H1 (cell line): ENCODE data around the gene MRPS25. TPM values are rescaled to one million over a fixed set of nuclear protein-coding genes. Genes with fewer than 3 reads are reported as not detected.

Experiments
- CTCF ChIA-PET: fragments of 300-600 bp; sonication (Branson Sonifier 250); formaldehyde crosslinking; loops from one replicate; lab custom pipeline; 2021; ENCODE audit not compliant: partially characterized antibody; lab: Charles Lee
- POLR2A ChIA-PET: fragments of 300-600 bp; sonication (Branson Sonifier 250); formaldehyde crosslinking; loops from one replicate; lab custom pipeline; 2021; ENCODE audit warnings: inconsistent platforms; ENCODE audit not compliant: partially characterized antibody; lab: Charles Lee
- DNase-seq, 2 experiments: peaks; one replicate each; pipeline versions ENCODE4 v3.0.0 to v3.0.0-alpha.2; 2010 to 2022; ENCODE audit warnings: low spot score in 2 of 2, low read depth in 1 of 2, mixed read lengths in 1 of 2
- FAIRE-seq: peaks from 2 replicates; lab custom pipeline; 2011; peaks lifted over from hg19 to GRCh38; lab: Jason Lieb, UNC
- H2AFZ ChIP-seq: 2 replicates; pipeline ENCODE4 v1.8.1; 2012; ENCODE audit warnings: low read length, inconsistent platforms
- H2AK5ac ChIP-seq: 2 replicates; pipeline ENCODE4 v1.6.1; 2013; ENCODE audit warnings: low read depth, low read length
- H2BK120ac ChIP-seq: replicated peaks from 2 replicates; pipeline ENCODE3; 2013; ENCODE audit warnings: low read depth, low read length, inconsistent platforms
- H2BK12ac ChIP-seq: 2 replicates; pipeline ENCODE4 v1.6.1; 2013; ENCODE audit warnings: low read depth, low read length
- H2BK15ac ChIP-seq: 2 replicates; pipeline ENCODE4 v1.6.1; 2013; ENCODE audit warnings: low read length
- H2BK20ac ChIP-seq: 2 replicates; pipeline ENCODE4 v1.6.1; 2013; ENCODE audit warnings: low read length
- H2BK5ac ChIP-seq: 2 replicates; pipeline ENCODE4 v1.6.1; 2013; ENCODE audit warnings: low read depth, low read length
- H3K14ac ChIP-seq: 2 replicates; pipeline ENCODE4 v1.6.1; 2013; ENCODE audit warnings: inconsistent platforms; ENCODE audit not compliant: insufficient read length
- H3K18ac ChIP-seq: 2 replicates; pipeline ENCODE4 v1.6.1; 2013; ENCODE audit warnings: low read length; ENCODE audit errors: extremely low read depth
- H3K23ac ChIP-seq: 2 replicates; pipeline ENCODE4 v1.6.1; 2013; ENCODE audit warnings: inconsistent platforms; ENCODE audit not compliant: insufficient read length
- H3K23me2 ChIP-seq: 2 replicates; pipeline ENCODE4 v1.6.1; 2013; ENCODE audit warnings: low read depth, low read length
- H3K27ac ChIP-seq: 2 replicates; pipeline ENCODE4 v1.6.1; 2011; ENCODE audit warnings: low read depth, low read length, inconsistent platforms
- H3K27me3 ChIP-seq, 4 experiments: replicated peaks in 1 of 4; 1 replicate in 1 of 4; 2 replicates in 3 of 4; pipeline versions ENCODE4 v1.6.1 to v1.8.1; 2011 to 2013; ENCODE audit warnings: low read length in 3 of 4, mild to moderate bottlenecking in 3 of 4, inconsistent platforms in 2 of 4, mixed read lengths in 2 of 4, moderate library complexity in 1 of 4; ENCODE audit not compliant: control insufficient read depth in 3 of 4, insufficient read depth in 3 of 4; ENCODE audit errors: extremely low read depth in 1 of 4
- H3K36me3 ChIP-seq, 4 experiments: 2 replicates each; pipeline versions ENCODE4 v1.6.1 to v1.8.1; 2011 to 2013; ENCODE audit warnings: mild to moderate bottlenecking in 4 of 4, low read length in 3 of 4, moderate library complexity in 2 of 4, control low read depth in 1 of 4, inconsistent platforms in 1 of 4; ENCODE audit not compliant: insufficient read depth in 4 of 4, control insufficient read depth in 2 of 4
- H3K4ac ChIP-seq: replicated peaks from 2 replicates; pipeline ENCODE3; 2013; ENCODE audit warnings: low read length, low read depth, mixed read lengths, inconsistent platforms; ENCODE audit not compliant: insufficient read length
- H3K4me1 ChIP-seq, 4 experiments: replicated peaks in 1 of 4; 1 replicate in 1 of 4; 2 replicates in 3 of 4; pipeline versions ENCODE4 v1.6.1 to v1.8.1; 2011 to 2013; ENCODE audit warnings: low read length in 3 of 4, inconsistent platforms in 2 of 4, mixed read lengths in 1 of 4; ENCODE audit not compliant: insufficient read depth in 4 of 4, control insufficient read depth in 3 of 4
- H3K4me2 ChIP-seq, 2 experiments: 2 replicates each; pipeline versions ENCODE4 v1.6.1 to v1.8.1; 2011 to 2013; ENCODE audit warnings: low read depth in 2 of 2, low read length in 2 of 2, control low read depth in 1 of 2, inconsistent platforms in 1 of 2, mild to moderate bottlenecking in 1 of 2; ENCODE audit not compliant: insufficient read depth in 1 of 2
- H3K4me3 ChIP-seq, 4 experiments: fragments of 200-600, 300-600 bp in 1 of 4; sonication (generic), shearing (Covaris generic), sonication (Bioruptor Twin) in 1 of 4; 2 replicates each; pipeline versions ENCODE4 v1.5.1 to v1.8.1; 2011 to 2016; ENCODE audit warnings: low read length in 4 of 4, low read depth in 3 of 4, control low read depth in 2 of 4, inconsistent platforms in 2 of 4, mild to moderate bottlenecking in 2 of 4, mixed read lengths in 1 of 4, moderate library complexity in 1 of 4; ENCODE audit not compliant: insufficient read depth in 2 of 4; ENCODE audit errors: extremely low read depth in 1 of 4
- H3K56ac ChIP-seq: replicated peaks from 2 replicates; pipeline ENCODE3; 2013; ENCODE audit warnings: low read depth, mild to moderate bottlenecking, mixed read lengths, low read length, inconsistent platforms; ENCODE audit not compliant: insufficient read length
- H3K79me1 ChIP-seq: 2 replicates; pipeline ENCODE4 v1.6.1; 2013; ENCODE audit warnings: low read depth, low read length, control low read depth
- H3K79me2 ChIP-seq, 2 experiments: 2 replicates each; pipeline versions ENCODE4 v1.6.1 to v1.8.1; 2012 to 2013; ENCODE audit warnings: low read length in 2 of 2, mild to moderate bottlenecking in 2 of 2, inconsistent platforms in 1 of 2; ENCODE audit not compliant: insufficient read depth in 2 of 2, control insufficient read depth in 1 of 2
- H3K9ac ChIP-seq, 4 experiments: replicated peaks in 1 of 4; 1 replicate in 1 of 4; 2 replicates in 3 of 4; pipeline versions ENCODE4 v1.6.1 to v1.8.1; 2011 to 2013; ENCODE audit warnings: low read depth in 3 of 4, low read length in 3 of 4, control low read depth in 2 of 4, mild to moderate bottlenecking in 2 of 4, moderate library complexity in 2 of 4, inconsistent platforms in 1 of 4; ENCODE audit errors: extremely low read depth in 1 of 4
- H3K9me3 ChIP-seq, 2 experiments: 2 replicates each; pipeline versions ENCODE4 v1.6.1 to v1.8.1; 2012 to 2013; ENCODE audit warnings: mild to moderate bottlenecking in 2 of 2, moderate library complexity in 2 of 2, control low read depth in 1 of 2, inconsistent platforms in 1 of 2, low read depth in 1 of 2, low read length in 1 of 2, mixed read lengths in 1 of 2; ENCODE audit not compliant: insufficient read depth in 2 of 2
- H4K20me1 ChIP-seq, 2 experiments: replicated peaks in 1 of 2; 2 replicates each; pipeline versions ENCODE3 to v1.8.1; 2011 to 2013; ENCODE audit warnings: inconsistent platforms in 2 of 2, low read length in 2 of 2, mild to moderate bottlenecking in 1 of 2; ENCODE audit not compliant: insufficient read depth in 2 of 2, control insufficient read depth in 1 of 2
- H4K5ac ChIP-seq: 2 replicates; pipeline ENCODE4 v1.6.1; 2013; ENCODE audit warnings: low read length, low read depth, mixed read lengths, inconsistent platforms; ENCODE audit not compliant: insufficient read length
- H4K8ac ChIP-seq: 2 replicates; pipeline ENCODE4 v1.8.0; 2013; ENCODE audit warnings: mild to moderate bottlenecking, moderate library complexity, low read length, inconsistent platforms; ENCODE audit not compliant: insufficient read depth; ENCODE audit errors: extremely low read depth
- H4K91ac ChIP-seq: replicated peaks from 2 replicates; pipeline ENCODE3; 2013; ENCODE audit warnings: low read length, mixed read lengths, inconsistent platforms; ENCODE audit not compliant: insufficient read length
- CBX8 ChIP-seq: fragments of 300-800, 300-1000 bp; sonication (generic); IDR thresholded peaks from 2 replicates; pipeline ENCODE4 v1.7.1; 2016; ENCODE audit warnings: low read depth, low read length, borderline replicate concordance
- CTBP2 ChIP-seq: IDR thresholded peaks from 2 replicates; pipeline ENCODE4 v1.7.0; 2011; ENCODE audit warnings: borderline replicate concordance, mild to moderate bottlenecking, moderate library complexity, mixed read lengths, low read length; ENCODE audit not compliant: insufficient read depth, insufficient read length
- EP300 ChIP-seq, 2 experiments: IDR thresholded peaks; 1 replicate in 1 of 2; 2 replicates in 1 of 2; pipeline ENCODE4 v1.6.1; 2011 to 2012; ENCODE audit warnings: low read depth in 2 of 2, low read length in 2 of 2, mild to moderate bottlenecking in 2 of 2, borderline replicate concordance in 1 of 2, inconsistent platforms in 1 of 2, moderate library complexity in 1 of 2
- MAX ChIP-seq: IDR thresholded peaks from 2 replicates; pipeline ENCODE4 v1.6.1; 2012; ENCODE audit warnings: inconsistent platforms
- RFX5 ChIP-seq: IDR thresholded peaks from 2 replicates; pipeline ENCODE4 v1.6.1; 2011; ENCODE audit warnings: low read depth, low read length, improper control_type of control experiment, borderline replicate concordance
- RNF2 ChIP-seq: fragments of 200-900, 300-1000 bp; sonication (generic); IDR thresholded peaks from 2 replicates; pipeline ENCODE4 v1.7.1; 2016; ENCODE audit warnings: borderline replicate concordance, low read depth, mild to moderate bottlenecking, antibody characterized with exemption, low read length; ENCODE audit not compliant: poor library complexity, severe bottlenecking; ENCODE audit errors: missing control alignments
- SAP30 ChIP-seq: fragments of 300-600 bp; sonication (generic); IDR thresholded peaks from 2 replicates; pipeline ENCODE4 v1.7.1; 2012; ENCODE audit warnings: low read length, moderate library complexity, mild to moderate bottlenecking, inconsistent platforms; ENCODE audit not compliant: insufficient read depth, insufficient replicate concordance
- SIN3A ChIP-seq, 2 experiments: IDR thresholded peaks in 1 of 2; conservative IDR thresholded peaks in 1 of 2; 2 replicates each; pipeline ENCODE4 v1.6.1; 2011 to 2012; ENCODE audit warnings: low read length in 2 of 2, improper control_type of control experiment in 1 of 2, low read depth in 1 of 2, mild to moderate bottlenecking in 1 of 2
- SP2 ChIP-seq: IDR thresholded peaks from 2 replicates; pipeline ENCODE4 v1.6.1; 2012; ENCODE audit warnings: mild to moderate bottlenecking, low read length, inconsistent platforms
- TAF1 ChIP-seq: IDR thresholded peaks from 2 replicates; pipeline ENCODE4 v1.6.1; 2011; ENCODE audit warnings: mild to moderate bottlenecking, low read depth, low read length
- TCF12 ChIP-seq: IDR thresholded peaks from 2 replicates; pipeline ENCODE4 v1.6.1; 2011; ENCODE audit warnings: low read depth, mild to moderate bottlenecking, low read length
- WGBS, 2 experiments: shearing (Covaris generic) in 1 of 2; methylation state at CpG; one replicate each; pipeline versions ENCODE4 v1.1.6 to v1.1.7; 2013 to 2015; ENCODE audit warnings: low lambda C conversion rate in 2 of 2, mixed read lengths in 2 of 2, inconsistent platforms in 1 of 2, low coverage in 1 of 2, missing lambda C conversion rate in 1 of 2; ENCODE audit not compliant: insufficient replicate concordance in 2 of 2, insufficient coverage in 1 of 2, insufficient read length in 1 of 2; ENCODE audit errors: extremely low coverage in 1 of 2, missing lambda C conversion rate in 1 of 2; 5-methylcytosine and 5-hydroxymethylcytosine counted together
- polyA plus RNA-seq, 7 experiments: library from polyadenylated mRNA; depleted of rRNA in 3 of 7; stranded (reverse) in 5 of 7; unstranded in 2 of 7; fragments of >200 nt in 5 of 7; fragments of 200-250 nt in 2 of 7; gene quantifications; 1 replicate in 5 of 7; 2 replicates in 1 of 7; 4 replicates in 1 of 7; pipeline versions ENCODE4 v1.2.1 to v1.2.3, GENCODE V29; 2011 to 2013; ENCODE audit warnings: missing spikeins in 2 of 7, mixed read lengths in 2 of 7
- total RNA-seq: library from RNA; stranded (reverse); fragmentation: NEBNext Ultra II Directional; extraction: Animal tissue kit (Norgen Biotek cat#: 25700); gene quantifications from 2 replicates; pipeline ENCODE4 v1.2.1, GENCODE V29; 2021

MRPS25 gene
- total and polyA plus RNA-seq, 2 of the 8 experiments (the other 6 are each of a cell fraction or from before 2014, with no cell fraction given): 23.0 to 56.5 TPM

- Histone ChIP-seq H4K91ac (no peak overlapping the region), H3K4me2 (no peak overlapping the region), H4K20me1 (peaks cover 19 to 20% of the 10 kb centered on the region in 2 experiments), H4K8ac (no peak overlapping the region), H3K23me2 (no peaks in the 10 kb centered on the region), H3K23ac (no peak overlapping the region), H2BK20ac (no peak overlapping the region), H3K27ac (no peak overlapping the region), H2BK120ac (no peak overlapping the region), H3K14ac (no peak overlapping the region), H3K9ac (no peak overlapping the region), H3K36me3 (peaks cover 11 to 54% (median 31%) of the 10 kb centered on the region in 4 experiments; a peak in 7 of 8 replicates), H3K18ac (no peak overlapping the region), H2BK5ac (no peak overlapping the region), H2AFZ (no peak overlapping the region), H3K27me3 (no peaks in the 10 kb centered on the region), H2BK15ac (no peak overlapping the region), H3K4ac (no peak overlapping the region), H4K5ac (no peak overlapping the region), H2BK12ac (no peak overlapping the region), H3K4me1 (peaks cover 0 to 2% (median 0%) of the 10 kb centered on the region in 4 experiments; a peak in 2 of 7 replicates), H3K79me1 (peaks cover under 1% of the 10 kb centered on the region; the same call in 1 of the 2 replicates), H3K9me3 (no peaks in the 10 kb centered on the region), H3K4me3 (no peak overlapping the region), H3K79me2 (peaks cover 3 to 41% of the 10 kb centered on the region in 2 experiments; a peak in 3 of 4 replicates), H3K56ac (no peak overlapping the region), H2AK5ac (no peak overlapping the region)
- DNase-seq (peak; percentile 36 to 81), FAIRE-seq (no peak)
- ChIA-PET CTCF (interaction anchor here (0.5 to 2.4 kb wide), 18 partner anchors 8 to 711 kb away, joined by 3 to 11 read pairs (median 3); partner anchors contain the start of genes CCDC174 and MRPS25), POLR2A (interaction anchor here (1.0 to 3.5 kb wide), 3 partner anchors 13 to 105 kb away, joined by 4 to 17 read pairs (median 7); partner anchors contain the start of genes MRPS25 and NR2C2)
- WGBS, 2 experiments: 58% methylated on average over 1 of the region's 1 CpG; no CpG with 5 or more reads in 1 of the 2 experiments
- TF ChIP-seq RNF2: no peak
- no peak for TF ChIP-seq TAF1
- TF ChIP-seq CBX8: no peak
- no peak for TF ChIP-seq SP2
- no peak for TF ChIP-seq CTBP2
- no peak for TF ChIP-seq TCF12
- 0 out of 4 replicates have a peak, but pooled peaks of 1 of the 2 experiments have one; percentile 25 for TF ChIP-seq SIN3A (conservative IDR thresholded peaks at IDR 0.05 in 1 of 2, IDR thresholded peaks at IDR 0.05 in 1 of 2; ENCODE audit: low read depth in 1 of 2, low read length in 2 of 2)
- no peak for TF ChIP-seq MAX
- TF ChIP-seq RFX5: no peak
- TF ChIP-seq SAP30: no peak
- no peak for TF ChIP-seq EP300 (IDR thresholded peaks at IDR 0.05; ENCODE audit: borderline replicate concordance in 1 of 2, low read depth in 2 of 2, low read length in 2 of 2)
Observed at GRCh38 chr3:15051531-15051930, 13.6 kb downstream of the MRPS25 start.
